ENCODE measurements around the gene HNF1A. TPM values are rescaled to one million over a fixed set of nuclear protein-coding genes. Genes with fewer than 3 reads are reported as not detected.

HNF1A gene
- total RNA-seq, 1 experiment from 2014 or later = 8.4 TPM

DNA sequence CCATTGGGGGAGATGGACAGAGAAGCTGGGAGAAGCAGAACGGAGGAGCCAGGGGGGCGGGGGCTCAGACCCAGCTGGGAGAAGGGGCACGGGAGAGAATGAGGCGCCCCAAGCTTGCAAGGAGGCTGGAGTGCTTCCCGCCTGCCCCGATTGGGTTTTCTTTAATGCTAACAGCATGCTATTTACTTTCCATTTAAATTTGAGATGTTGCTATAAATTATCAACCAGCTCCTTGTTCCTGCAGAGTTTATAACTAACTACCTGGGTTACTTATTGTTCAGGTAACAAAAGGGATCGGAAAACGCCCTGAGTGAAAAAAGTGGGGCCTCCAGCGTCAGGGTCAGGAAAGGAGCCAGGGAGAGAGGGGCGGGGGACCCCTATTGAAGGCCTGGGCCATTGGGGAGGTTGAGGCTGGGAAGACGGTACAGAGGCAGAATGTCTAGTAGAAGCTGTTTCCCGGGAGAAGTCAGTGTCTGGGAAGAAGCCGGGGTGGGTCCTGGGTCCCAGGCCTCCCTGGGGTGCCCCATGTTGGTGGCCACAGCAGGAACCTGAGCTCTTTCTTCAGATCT, 2.5 kb downstream of the HNF1A start:
- Mint-ChIP-seq H3K27ac (ENCODE audit: unreplicated experiment) (peak overlapping the region; percentile 87), H3K4me1 (ENCODE audit: low read depth, unreplicated experiment) (peaks cover 57% of the 10 kb centered on the region), H3K36me3 (ENCODE audit: insufficient read depth, unreplicated experiment) (peaks cover 64% of the 10 kb centered on the region), H3K27me3 (ENCODE audit: unreplicated experiment) (no peaks in the 10 kb centered on the region), H3K4me3 (ENCODE audit: low read depth, unreplicated experiment) (peak overlapping the region; percentile 93), H3K9me3 (ENCODE audit: low read depth, unreplicated experiment) (no peaks in the 10 kb centered on the region)
- no peak for TF ChIP-seq CTCF (IDR thresholded peaks at IDR 0.05; ENCODE audit: unreplicated experiment)
- DNase-seq = peak; percentile 80
- CTCF ChIA-PET = interaction anchor here (0.6 to 5.0 kb wide), 14 partner anchors 9 to 663 kb away, joined by 3 to 24 read pairs (median 4); partner anchors contain the start of gene OASL
- intact Hi-C loops (cut with micrococcal nuclease; ENCODE audit: unreplicated experiment) = no loop called here
- no TSS peak for BruUV-seq (replicated peaks)

- Mint-ChIP-seq H3K36me3 (ENCODE audit: insufficient read depth, unreplicated experiment) (peaks cover 62% of the 10 kb centered on the region), H3K27me3 (ENCODE audit: unreplicated experiment) (no peaks in the 10 kb centered on the region), H3K4me1 (ENCODE audit: low read depth, unreplicated experiment) (peaks cover 63% of the 10 kb centered on the region), H3K9me3 (ENCODE audit: low read depth, unreplicated experiment) (no peaks in the 10 kb centered on the region), H3K4me3 (ENCODE audit: low read depth, unreplicated experiment) (peak overlapping the region; percentile 93), H3K27ac (ENCODE audit: unreplicated experiment) (peak overlapping the region; percentile 87)
- intact Hi-C loops (cut with micrococcal nuclease; ENCODE audit: unreplicated experiment) = no loop called here
- TF ChIP-seq CTCF (IDR thresholded peaks at IDR 0.05; ENCODE audit: unreplicated experiment) = no peak
- CTCF ChIA-PET = interaction anchor here (0.9 to 5.0 kb wide), 6 partner anchors 10 to 115 kb away, joined by 3 to 24 read pairs (median 8); partner anchors contain the start of gene OASL
- BruUV-seq (replicated peaks) = no TSS peak
- DNase-seq = no peak
Observed at GRCh38 chr12:120981407-120981941, 3.1 kb downstream of the HNF1A start.

GRCh38 chr12:120982659-120983058, 4.3 kb downstream of the HNF1A start:
- no TSS peak for BruUV-seq (replicated peaks)
- Mint-ChIP-seq H3K4me1 (ENCODE audit: low read depth, unreplicated experiment) (peaks cover 57% of the 10 kb centered on the region), H3K27me3 (ENCODE audit: unreplicated experiment) (no peaks in the 10 kb centered on the region), H3K9me3 (ENCODE audit: low read depth, unreplicated experiment) (no peaks in the 10 kb centered on the region), H3K36me3 (ENCODE audit: insufficient read depth, unreplicated experiment) (peaks cover 52% of the 10 kb centered on the region), H3K27ac (ENCODE audit: unreplicated experiment) (peak overlapping the region; percentile 51), H3K4me3 (ENCODE audit: low read depth, unreplicated experiment) (no peak overlapping the region)
- DNase-seq = no peak
- CTCF ChIA-PET = no interaction called here
- no peak for TF ChIP-seq CTCF (IDR thresholded peaks at IDR 0.05; ENCODE audit: unreplicated experiment)
- intact Hi-C loops (cut with micrococcal nuclease; ENCODE audit: unreplicated experiment) = no loop called here

GRCh38 chr12:120983759-120984158, 5.4 kb downstream of the HNF1A start:
- CTCF ChIA-PET = interaction anchor here (0.6 to 1.4 kb wide), 7 partner anchors 9 to 323 kb away, joined by 3 to 9 read pairs (median 3); no protein-coding TSS in a partner anchor
- H3K27ac Mint-ChIP-seq (ENCODE audit: unreplicated experiment) = peak overlapping the region; percentile 51
- intact Hi-C loops (cut with micrococcal nuclease; ENCODE audit: unreplicated experiment) = no loop called here

More at GRCh38 chr12:120983759-120984158, 5.4 kb downstream of the HNF1A start:
- no peak for DNase-seq
- no TSS peak for BruUV-seq (replicated peaks)
- no peaks in the 10 kb centered on the region for H3K27me3 Mint-ChIP-seq (ENCODE audit: unreplicated experiment)
- H3K4me1 Mint-ChIP-seq (ENCODE audit: low read depth, unreplicated experiment) = peaks cover 49% of the 10 kb centered on the region
- peak overlapping the region; percentile 24 for H3K4me3 Mint-ChIP-seq (ENCODE audit: low read depth, unreplicated experiment)
- peaks cover 3% of the 10 kb centered on the region for H3K9me3 Mint-ChIP-seq (ENCODE audit: low read depth, unreplicated experiment)
- peaks cover 49% of the 10 kb centered on the region for H3K36me3 Mint-ChIP-seq (ENCODE audit: insufficient read depth, unreplicated experiment)
- no peak for TF ChIP-seq CTCF (IDR thresholded peaks at IDR 0.05; ENCODE audit: unreplicated experiment)

Measured in Calu3 (cell line).